ENCODE data around the gene MIEF2.

Gene MIEF2

DNA sequence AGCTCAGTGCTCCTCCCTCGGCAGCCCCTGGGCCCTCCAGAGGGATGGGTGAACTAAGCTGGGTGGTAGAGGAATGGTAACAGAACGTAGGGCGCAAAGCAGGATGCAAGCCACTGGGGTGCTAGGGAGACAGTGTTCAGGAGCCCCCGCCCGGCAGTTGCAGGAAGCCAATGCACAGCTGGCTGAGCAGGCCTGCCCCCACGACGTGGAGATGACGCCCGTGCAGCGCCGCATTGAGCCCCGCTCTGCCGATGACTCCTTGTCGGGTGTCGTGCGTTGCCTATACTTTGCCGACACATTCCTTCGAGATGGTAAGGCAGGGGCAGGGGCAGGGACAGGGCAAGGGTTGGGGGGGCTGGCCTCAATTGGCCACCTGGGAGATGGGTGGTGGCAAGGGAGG is 22.2 kb upstream of the MIEF2 start:
- Histone ChIP-seq H3K27ac (ENCODE audit: low read depth, low read length) (no peak overlapping the region), H3K9me3 (ENCODE audit: insufficient read depth, low read length) (no peaks in the 10 kb centered on the region), H3K9ac (ENCODE audit: low read length) (no peak overlapping the region), H3K9me2 (replicated peaks; ENCODE audit: insufficient read depth, low read length) (no peaks in the 10 kb centered on the region), H3K4me3 (ENCODE audit: insufficient read depth, low read length, poor library complexity, severe bottlenecking) (no peak overlapping the region), H3F3A (ENCODE audit: insufficient read depth) (no peaks in the 10 kb centered on the region), H3K4me2 (ENCODE audit: low read depth, low read length, poor library complexity, severe bottlenecking) (no peak overlapping the region), H3K79me2 (ENCODE audit: insufficient read depth, low read length) (no peaks in the 10 kb centered on the region), H2AFZ (ENCODE audit: low read depth, low read length, severe bottlenecking) (no peak overlapping the region), H3K36me3 (ENCODE audit: low read length) (no peaks in the 10 kb centered on the region), H3K27me3 (ENCODE audit: low read length) (no peaks in the 10 kb centered on the region), H4K20me1 (ENCODE audit: low read depth, low read length) (no peaks in the 10 kb centered on the region)
- TF ChIP-seq, protein P1, sequence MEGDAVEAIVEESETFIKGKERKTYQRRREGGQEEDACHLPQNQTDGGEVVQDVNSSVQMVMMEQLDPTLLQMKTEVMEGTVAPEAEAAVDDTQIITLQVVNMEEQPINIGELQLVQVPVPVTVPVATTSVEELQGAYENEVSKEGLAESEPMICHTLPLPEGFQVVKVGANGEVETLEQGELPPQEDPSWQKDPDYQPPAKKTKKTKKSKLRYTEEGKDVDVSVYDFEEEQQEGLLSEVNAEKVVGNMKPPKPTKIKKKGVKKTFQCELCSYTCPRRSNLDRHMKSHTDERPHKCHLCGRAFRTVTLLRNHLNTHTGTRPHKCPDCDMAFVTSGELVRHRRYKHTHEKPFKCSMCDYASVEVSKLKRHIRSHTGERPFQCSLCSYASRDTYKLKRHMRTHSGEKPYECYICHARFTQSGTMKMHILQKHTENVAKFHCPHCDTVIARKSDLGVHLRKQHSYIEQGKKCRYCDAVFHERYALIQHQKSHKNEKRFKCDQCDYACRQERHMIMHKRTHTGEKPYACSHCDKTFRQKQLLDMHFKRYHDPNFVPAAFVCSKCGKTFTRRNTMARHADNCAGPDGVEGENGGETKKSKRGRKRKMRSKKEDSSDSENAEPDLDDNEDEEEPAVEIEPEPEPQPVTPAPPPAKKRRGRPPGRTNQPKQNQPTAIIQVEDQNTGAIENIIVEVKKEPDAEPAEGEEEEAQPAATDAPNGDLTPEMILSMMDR (IDR thresholded peaks at IDR 0.05; ENCODE audit: insufficient read depth, low read length, poor library complexity, severe bottlenecking), result no peak
- no peak for TF ChIP-seq EZH2phosphoT487 (conservative IDR thresholded peaks at IDR 0.05; ENCODE audit: low read length)

DNA sequence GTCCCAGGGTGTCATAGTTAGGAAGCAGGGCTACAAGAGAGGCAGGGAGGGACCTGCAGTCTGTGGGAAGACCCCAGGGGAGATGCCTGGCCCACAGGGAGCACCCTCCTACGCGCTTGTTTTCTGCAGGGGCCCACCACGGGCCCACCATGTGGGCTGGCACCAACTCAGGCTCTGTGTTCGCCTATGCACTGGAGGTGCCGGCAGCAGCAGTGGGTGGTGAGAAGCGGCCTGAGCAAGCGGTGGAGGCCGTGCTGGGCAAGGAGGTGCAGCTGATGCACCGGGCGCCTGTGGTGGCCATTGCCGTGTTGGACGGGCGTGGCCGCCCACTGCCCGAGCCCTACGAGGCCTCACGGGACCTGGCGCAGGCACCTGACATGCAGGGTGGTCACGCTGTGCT is 20.0 kb upstream of the MIEF2 start:
- H3K27me3 ChIP-seq (ENCODE audit: low read length), result no peaks in the 10 kb centered on the region
- no peaks in the 10 kb centered on the region for H3K9me3 ChIP-seq (ENCODE audit: insufficient read depth, low read length)
- H2AFZ ChIP-seq (ENCODE audit: low read depth, low read length, severe bottlenecking), result no peak overlapping the region
- no peak overlapping the region for H3K4me2 ChIP-seq (ENCODE audit: low read depth, low read length, poor library complexity, severe bottlenecking)
- H3K36me3 ChIP-seq (ENCODE audit: low read length), result no peaks in the 10 kb centered on the region
- no peaks in the 10 kb centered on the region for H4K20me1 ChIP-seq (ENCODE audit: low read depth, low read length)
- no peak overlapping the region for H3K27ac ChIP-seq (ENCODE audit: low read depth, low read length)
- no peaks in the 10 kb centered on the region for H3F3A ChIP-seq (ENCODE audit: insufficient read depth)
- no peak overlapping the region for H3K4me3 ChIP-seq (ENCODE audit: insufficient read depth, low read length, poor library complexity, severe bottlenecking)
- TF ChIP-seq, protein P1 (IDR thresholded peaks at IDR 0.05; ENCODE audit: insufficient read depth, low read length, poor library complexity, severe bottlenecking), result no peak
- TF ChIP-seq EZH2phosphoT487 (conservative IDR thresholded peaks at IDR 0.05; ENCODE audit: low read length), result no peak
- no peaks in the 10 kb centered on the region for H3K9me2 ChIP-seq (replicated peaks; ENCODE audit: insufficient read depth, low read length)
- no peaks in the 10 kb centered on the region for H3K79me2 ChIP-seq (ENCODE audit: insufficient read depth, low read length)
- H3K9ac ChIP-seq (ENCODE audit: low read length), result no peak overlapping the region

DNA sequence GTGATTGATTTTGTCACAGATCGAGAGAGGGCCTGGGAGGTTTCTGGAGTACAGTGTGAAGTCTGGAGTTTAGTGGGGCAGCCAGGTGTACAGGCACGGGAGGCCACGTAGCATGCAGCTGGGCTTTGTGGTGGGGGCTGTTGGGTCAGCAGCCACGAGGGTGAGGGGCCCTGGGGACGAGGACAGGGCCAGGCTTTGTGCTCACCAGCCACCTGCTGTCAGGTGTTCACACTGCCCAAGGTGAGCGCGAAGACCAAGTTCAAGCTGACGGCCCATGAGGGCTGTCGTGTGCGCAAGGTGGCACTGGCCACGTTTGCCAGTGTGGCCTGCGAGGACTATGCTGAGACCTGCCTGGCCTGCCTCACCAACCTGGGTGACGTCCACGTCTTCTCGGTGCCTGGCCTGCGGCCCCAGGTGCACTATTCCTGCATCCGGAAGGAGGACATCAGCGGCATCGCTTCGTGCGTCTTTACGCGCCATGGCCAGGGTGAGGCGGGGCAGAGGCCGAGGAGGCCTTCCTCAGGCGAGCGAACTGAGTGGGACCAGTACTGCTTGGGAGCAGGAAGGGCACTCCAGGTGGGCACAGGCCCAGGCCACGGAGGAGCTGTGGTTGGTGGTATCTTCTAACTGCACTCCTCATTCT is 19.1 kb upstream of the MIEF2 start:
- Histone ChIP-seq H3K9me3 (ENCODE audit: insufficient read depth, low read length) (no peaks in the 10 kb centered on the region), H3K27ac (ENCODE audit: low read depth, low read length) (no peak overlapping the region), H4K20me1 (ENCODE audit: low read depth, low read length) (no peaks in the 10 kb centered on the region), H3K4me2 (ENCODE audit: low read depth, low read length, poor library complexity, severe bottlenecking) (no peak overlapping the region), H2AFZ (ENCODE audit: low read depth, low read length, severe bottlenecking) (no peak overlapping the region), H3K4me3 (ENCODE audit: insufficient read depth, low read length, poor library complexity, severe bottlenecking) (no peak overlapping the region), H3F3A (ENCODE audit: insufficient read depth) (no peaks in the 10 kb centered on the region), H3K9ac (ENCODE audit: low read length) (no peak overlapping the region), H3K36me3 (ENCODE audit: low read length) (no peaks in the 10 kb centered on the region), H3K9me2 (replicated peaks; ENCODE audit: insufficient read depth, low read length) (no peaks in the 10 kb centered on the region), H3K27me3 (ENCODE audit: low read length) (no peaks in the 10 kb centered on the region), H3K79me2 (ENCODE audit: insufficient read depth, low read length) (no peaks in the 10 kb centered on the region)
- TF ChIP-seq, protein P1 (IDR thresholded peaks at IDR 0.05; ENCODE audit: insufficient read depth, low read length, poor library complexity, severe bottlenecking), result no peak
- TF ChIP-seq EZH2phosphoT487 (conservative IDR thresholded peaks at IDR 0.05; ENCODE audit: low read length), result no peak
